SK-N-SH treated with all-trans-retinoic acid at 6 μM for 48 hours (cell line): ENCODE measurements around the gene NTM.

Source experiments
- ATAC-seq: fragments of 200-7000 bp; cut with Tn5 transposase; 3 replicates; pipeline ENCODE4 v1.9.1; 2020; ENCODE audit warnings: mild to moderate bottlenecking, moderate library complexity
- ARNTL ChIP-seq: fragments of 450-650 bp; formaldehyde crosslinking; IDR thresholded peaks from 2 replicates; pipeline ENCODE4 v1.5.0; 2020; ENCODE audit warnings: low read depth, mild to moderate bottlenecking, moderate library complexity, borderline replicate concordance
- BACH2 ChIP-seq: fragments of 250-450 bp; sonication (Bioruptor Pico); IDR thresholded peaks from 2 replicates; pipeline ENCODE4 v1.9.0; 2021; ENCODE audit warnings: mild to moderate bottlenecking, borderline replicate concordance
- CSDC2 ChIP-seq: fragments of 250-450 bp; sonication (Bioruptor Pico); IDR thresholded peaks from 2 replicates; pipeline ENCODE4 v1.5.0; 2020; ENCODE audit warnings: mild to moderate bottlenecking, moderate library complexity
- ESRRG ChIP-seq: fragments of 250-450 bp; sonication (Bioruptor Pico); IDR thresholded peaks from 2 replicates; pipeline ENCODE4 v1.6.1; 2021; ENCODE audit warnings: mild to moderate bottlenecking
- GLIS3 ChIP-seq: fragments of 250-450 bp; sonication (Bioruptor Pico); IDR thresholded peaks from 2 replicates; pipeline ENCODE4 v1.5.0; 2020; ENCODE audit warnings: mild to moderate bottlenecking, moderate library complexity
- ISL1 ChIP-seq: fragments of 250-450 bp; sonication (Bioruptor Pico); IDR thresholded peaks from 2 replicates; pipeline ENCODE4 v2.1.2; 2022; ENCODE audit warnings: mild to moderate bottlenecking, moderate library complexity
- OSR1 ChIP-seq: fragments of 250-450 bp; sonication (Bioruptor Pico); IDR thresholded peaks from 2 replicates; pipeline ENCODE4 v1.8.0; 2022; ENCODE audit warnings: moderate library complexity, mild to moderate bottlenecking, inconsistent platforms
- PPARA ChIP-seq: fragments of 250-450 bp; sonication (Bioruptor Pico); IDR thresholded peaks from 2 replicates; pipeline ENCODE4 v1.5.0; 2020; ENCODE audit warnings: mild to moderate bottlenecking, borderline replicate concordance
- RARB ChIP-seq: fragments of 250-450 bp; sonication (Bioruptor Pico); IDR thresholded peaks from 2 replicates; pipeline ENCODE4 v1.8.0; 2021; ENCODE audit warnings: mild to moderate bottlenecking, moderate library complexity
- SNAI2 ChIP-seq: fragments of 250-450 bp; sonication (Bioruptor Pico); IDR thresholded peaks from 2 replicates; pipeline ENCODE4 v1.5.0; 2020; ENCODE audit warnings: mild to moderate bottlenecking, moderate library complexity
- TCF4 ChIP-seq: fragments of 250-450 bp; sonication (Bioruptor Pico); IDR thresholded peaks from 2 replicates; pipeline ENCODE4 v1.8.0; 2021; ENCODE audit warnings: mild to moderate bottlenecking, moderate library complexity, borderline replicate concordance
- TOX ChIP-seq: fragments of 250-450 bp; sonication (Bioruptor Pico); IDR thresholded peaks from 2 replicates; pipeline ENCODE4 v1.8.0; 2021; ENCODE audit warnings: mild to moderate bottlenecking, moderate library complexity, borderline replicate concordance
- ZC3H10 ChIP-seq: fragments of 250-450 bp; sonication (Bioruptor Pico); IDR thresholded peaks from 2 replicates; pipeline ENCODE4 v1.5.1; 2021; ENCODE audit warnings: mild to moderate bottlenecking, moderate library complexity
- ZNF565 ChIP-seq: fragments of 450-650 bp; formaldehyde crosslinking; conservative IDR thresholded peaks from 2 replicates; pipeline ENCODE4 v1.5.0; 2020; ENCODE audit warnings: low read depth, mild to moderate bottlenecking, moderate library complexity
- ZNF70 ChIP-seq: fragments of 450-650 bp; formaldehyde crosslinking; IDR thresholded peaks from 2 replicates; pipeline ENCODE4 v1.5.0; 2020; ENCODE audit warnings: mild to moderate bottlenecking, moderate library complexity
- TF ChIP-seq, protein P1 (sequence below): fragments of 250-450 bp; sonication (Bioruptor Pico); IDR thresholded peaks from 2 replicates; pipeline ENCODE4 v1.5.0; 2020; ENCODE audit warnings: mild to moderate bottlenecking, moderate library complexity
- TF ChIP-seq, protein P2 (sequence below): fragments of 250-450 bp; sonication (Bioruptor Pico); IDR thresholded peaks from 2 replicates; pipeline ENCODE4 v1.8.0; 2020; ENCODE audit warnings: mild to moderate bottlenecking, moderate library complexity, borderline replicate concordance
- TF ChIP-seq, protein P3 (sequence below): fragments of 250-450 bp; sonication (Bioruptor Pico); IDR thresholded peaks from 2 replicates; pipeline ENCODE4 v1.8.0; 2021; ENCODE audit warnings: low read depth, mild to moderate bottlenecking, moderate library complexity, borderline replicate concordance
- TF ChIP-seq, protein P4 (sequence below): fragments of 250-450 bp; sonication (Bioruptor Pico); IDR thresholded peaks from 2 replicates; pipeline ENCODE4 v1.5.1; 2021; ENCODE audit warnings: mild to moderate bottlenecking, moderate library complexity

The NTM gene

DNA sequence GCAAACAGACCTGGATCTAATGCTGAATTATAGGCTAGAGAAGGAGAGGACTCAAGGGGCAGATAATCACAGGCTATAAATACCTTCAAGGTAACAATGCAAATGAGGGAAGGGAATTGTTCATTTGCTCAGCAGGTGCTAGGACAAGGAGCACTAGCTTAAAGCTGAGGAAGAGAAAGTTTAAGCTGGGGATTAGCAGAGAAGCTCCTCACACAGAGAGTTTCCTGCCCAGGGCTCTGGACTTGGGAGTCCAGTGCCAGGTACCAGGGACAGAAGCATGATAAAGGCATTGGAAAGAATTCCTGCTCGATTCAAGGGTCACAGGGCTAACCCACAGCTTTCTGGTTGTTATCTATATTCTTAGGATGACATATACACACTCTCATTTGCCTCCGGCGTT lies 509.9 kb downstream of the NTM start:
- TF ChIP-seq ARNTL (CRISPR knock-in tag) (no peak), ZNF565 (no peak), BACH2 (CRISPR knock-in tag) (no peak), ZC3H10 (CRISPR knock-in tag) (no peak)
- TF ChIP-seq, protein P1, sequence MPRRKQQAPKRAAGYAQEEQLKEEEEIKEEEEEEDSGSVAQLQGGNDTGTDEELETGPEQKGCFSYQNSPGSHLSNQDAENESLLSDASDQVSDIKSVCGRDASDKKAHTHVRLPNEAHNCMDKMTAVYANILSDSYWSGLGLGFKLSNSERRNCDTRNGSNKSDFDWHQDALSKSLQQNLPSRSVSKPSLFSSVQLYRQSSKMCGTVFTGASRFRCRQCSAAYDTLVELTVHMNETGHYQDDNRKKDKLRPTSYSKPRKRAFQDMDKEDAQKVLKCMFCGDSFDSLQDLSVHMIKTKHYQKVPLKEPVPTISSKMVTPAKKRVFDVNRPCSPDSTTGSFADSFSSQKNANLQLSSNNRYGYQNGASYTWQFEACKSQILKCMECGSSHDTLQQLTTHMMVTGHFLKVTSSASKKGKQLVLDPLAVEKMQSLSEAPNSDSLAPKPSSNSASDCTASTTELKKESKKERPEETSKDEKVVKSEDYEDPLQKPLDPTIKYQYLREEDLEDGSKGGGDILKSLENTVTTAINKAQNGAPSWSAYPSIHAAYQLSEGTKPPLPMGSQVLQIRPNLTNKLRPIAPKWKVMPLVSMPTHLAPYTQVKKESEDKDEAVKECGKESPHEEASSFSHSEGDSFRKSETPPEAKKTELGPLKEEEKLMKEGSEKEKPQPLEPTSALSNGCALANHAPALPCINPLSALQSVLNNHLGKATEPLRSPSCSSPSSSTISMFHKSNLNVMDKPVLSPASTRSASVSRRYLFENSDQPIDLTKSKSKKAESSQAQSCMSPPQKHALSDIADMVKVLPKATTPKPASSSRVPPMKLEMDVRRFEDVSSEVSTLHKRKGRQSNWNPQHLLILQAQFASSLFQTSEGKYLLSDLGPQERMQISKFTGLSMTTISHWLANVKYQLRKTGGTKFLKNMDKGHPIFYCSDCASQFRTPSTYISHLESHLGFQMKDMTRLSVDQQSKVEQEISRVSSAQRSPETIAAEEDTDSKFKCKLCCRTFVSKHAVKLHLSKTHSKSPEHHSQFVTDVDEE: no peak
- no peak for ATAC-seq

DNA sequence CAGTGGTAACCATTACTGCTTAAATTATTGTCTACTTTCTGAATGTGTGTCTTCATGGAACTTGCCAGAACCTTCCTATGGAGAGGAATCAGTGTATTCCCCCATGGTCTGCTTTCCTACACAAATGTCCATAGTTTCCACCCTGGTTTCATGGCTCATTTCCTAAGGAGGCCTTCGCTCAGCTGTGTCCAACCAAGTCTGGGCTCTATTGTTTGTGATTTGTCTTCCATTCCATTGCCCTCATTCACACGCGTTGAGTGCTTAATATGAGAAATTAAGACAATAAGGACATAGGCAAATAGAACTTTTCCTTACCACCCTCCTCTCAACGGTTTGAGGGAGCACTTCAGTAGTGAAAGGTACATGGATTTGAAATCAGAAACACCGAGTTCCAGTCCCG lies 510.6 kb downstream of the NTM start:
- no peak for ATAC-seq
- TF ChIP-seq OSR1 (no peak), ZNF70 (CRISPR knock-in tag) (no peak), GLIS3 (CRISPR knock-in tag) (no peak), SNAI2 (CRISPR knock-in tag) (no peak), BACH2 (CRISPR knock-in tag) (no peak), RARB (CRISPR knock-in tag) (no peak), ARNTL (CRISPR knock-in tag) (no peak), ISL1 (CRISPR knock-in tag) (no peak), ZC3H10 (CRISPR knock-in tag) (no peak), ESRRG (CRISPR knock-in tag) (no peak)
- TF ChIP-seq, protein P1: no peak
- TF ChIP-seq, protein P2, sequence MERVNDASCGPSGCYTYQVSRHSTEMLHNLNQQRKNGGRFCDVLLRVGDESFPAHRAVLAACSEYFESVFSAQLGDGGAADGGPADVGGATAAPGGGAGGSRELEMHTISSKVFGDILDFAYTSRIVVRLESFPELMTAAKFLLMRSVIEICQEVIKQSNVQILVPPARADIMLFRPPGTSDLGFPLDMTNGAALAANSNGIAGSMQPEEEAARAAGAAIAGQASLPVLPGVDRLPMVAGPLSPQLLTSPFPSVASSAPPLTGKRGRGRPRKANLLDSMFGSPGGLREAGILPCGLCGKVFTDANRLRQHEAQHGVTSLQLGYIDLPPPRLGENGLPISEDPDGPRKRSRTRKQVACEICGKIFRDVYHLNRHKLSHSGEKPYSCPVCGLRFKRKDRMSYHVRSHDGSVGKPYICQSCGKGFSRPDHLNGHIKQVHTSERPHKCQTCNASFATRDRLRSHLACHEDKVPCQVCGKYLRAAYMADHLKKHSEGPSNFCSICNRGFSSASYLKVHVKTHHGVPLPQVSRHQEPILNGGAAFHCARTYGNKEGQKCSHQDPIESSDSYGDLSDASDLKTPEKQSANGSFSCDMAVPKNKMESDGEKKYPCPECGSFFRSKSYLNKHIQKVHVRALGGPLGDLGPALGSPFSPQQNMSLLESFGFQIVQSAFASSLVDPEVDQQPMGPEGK: no peak

DNA sequence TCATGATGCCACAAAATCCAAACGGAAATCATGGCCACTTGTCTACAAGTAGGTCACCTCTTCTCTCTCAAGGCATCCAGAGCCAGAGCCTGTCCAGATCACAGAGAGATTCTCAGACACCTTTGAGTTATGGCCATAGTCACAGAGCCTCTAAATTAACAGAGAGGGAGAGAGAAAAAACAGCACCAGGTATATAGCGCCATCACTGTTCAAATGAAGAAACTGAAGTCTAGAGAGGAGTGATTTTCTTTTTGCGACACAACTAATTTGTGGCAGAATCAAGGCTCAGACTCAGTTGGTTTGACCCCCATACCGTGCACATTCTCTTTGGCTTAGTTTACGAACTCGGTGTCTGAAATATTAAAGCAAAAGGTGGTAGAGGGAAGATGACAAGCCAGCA lies 512.9 kb downstream of the NTM start:
- no peak for ATAC-seq
- TF ChIP-seq, protein P3, sequence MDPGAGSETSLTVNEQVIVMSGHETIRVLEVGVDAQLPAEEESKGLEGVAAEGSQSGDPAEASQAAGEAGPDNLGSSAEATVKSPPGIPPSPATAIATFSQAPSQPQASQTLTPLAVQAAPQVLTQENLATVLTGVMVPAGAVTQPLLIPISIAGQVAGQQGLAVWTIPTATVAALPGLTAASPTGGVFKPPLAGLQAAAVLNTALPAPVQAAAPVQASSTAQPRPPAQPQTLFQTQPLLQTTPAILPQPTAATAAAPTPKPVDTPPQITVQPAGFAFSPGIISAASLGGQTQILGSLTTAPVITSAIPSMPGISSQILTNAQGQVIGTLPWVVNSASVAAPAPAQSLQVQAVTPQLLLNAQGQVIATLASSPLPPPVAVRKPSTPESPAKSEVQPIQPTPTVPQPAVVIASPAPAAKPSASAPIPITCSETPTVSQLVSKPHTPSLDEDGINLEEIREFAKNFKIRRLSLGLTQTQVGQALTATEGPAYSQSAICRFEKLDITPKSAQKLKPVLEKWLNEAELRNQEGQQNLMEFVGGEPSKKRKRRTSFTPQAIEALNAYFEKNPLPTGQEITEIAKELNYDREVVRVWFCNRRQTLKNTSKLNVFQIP (CRISPR knock-in tag): no peak
- TF ChIP-seq, protein P1: no peak
- TF ChIP-seq TCF4 (CRISPR knock-in tag) (no peak), ZC3H10 (CRISPR knock-in tag) (no peak), CSDC2 (CRISPR knock-in tag) (no peak), ESRRG (CRISPR knock-in tag) (no peak), SNAI2 (CRISPR knock-in tag) (no peak), TOX (CRISPR knock-in tag) (no peak), ZNF70 (CRISPR knock-in tag) (no peak), ZNF565 (no peak), PPARA (CRISPR knock-in tag) (no peak), RARB (CRISPR knock-in tag) (no peak)
- TF ChIP-seq, protein P2: no peak
- TF ChIP-seq, protein P4, sequence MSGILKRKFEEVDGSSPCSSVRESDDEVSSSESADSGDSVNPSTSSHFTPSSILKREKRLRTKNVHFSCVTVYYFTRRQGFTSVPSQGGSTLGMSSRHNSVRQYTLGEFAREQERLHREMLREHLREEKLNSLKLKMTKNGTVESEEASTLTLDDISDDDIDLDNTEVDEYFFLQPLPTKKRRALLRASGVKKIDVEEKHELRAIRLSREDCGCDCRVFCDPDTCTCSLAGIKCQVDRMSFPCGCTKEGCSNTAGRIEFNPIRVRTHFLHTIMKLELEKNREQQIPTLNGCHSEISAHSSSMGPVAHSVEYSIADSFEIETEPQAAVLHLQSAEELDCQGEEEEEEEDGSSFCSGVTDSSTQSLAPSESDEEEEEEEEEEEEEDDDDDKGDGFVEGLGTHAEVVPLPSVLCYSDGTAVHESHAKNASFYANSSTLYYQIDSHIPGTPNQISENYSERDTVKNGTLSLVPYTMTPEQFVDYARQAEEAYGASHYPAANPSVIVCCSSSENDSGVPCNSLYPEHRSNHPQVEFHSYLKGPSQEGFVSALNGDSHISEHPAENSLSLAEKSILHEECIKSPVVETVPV: no peak
